ENCODE measurements around the gene MED20. TPM values are rescaled to one million over a fixed set of nuclear protein-coding genes. Genes with fewer than 3 reads are reported as not detected.

Gene MED20
- total and polyA plus RNA-seq, 2 of the 8 experiments (the other 6 are each of a cell fraction or from before 2014, with no cell fraction given), result 38.7 to 51.8 TPM

DNA sequence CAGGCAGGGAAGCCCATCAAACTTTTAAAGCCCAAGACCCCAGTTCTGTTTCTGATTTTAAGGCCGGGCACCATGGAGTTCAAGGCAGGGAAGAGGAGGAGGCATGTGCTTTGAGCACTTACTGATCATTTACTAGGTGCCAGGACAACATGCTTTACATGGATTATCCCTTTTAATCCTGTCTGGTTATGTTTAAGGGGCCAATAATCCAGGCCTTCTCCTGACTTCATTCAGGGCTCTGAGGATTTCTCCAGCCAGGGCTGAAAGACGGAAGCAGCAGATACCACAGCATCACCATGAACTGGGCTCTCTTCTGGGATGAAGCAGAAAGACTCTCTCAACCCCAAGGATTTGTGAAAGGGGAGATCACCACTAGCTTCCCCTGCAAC, 16.5 kb upstream of the MED20 start:
- Histone ChIP-seq H4K5ac (ENCODE audit: insufficient read length, low read depth, low read length) (no peak overlapping the region), H3K4ac (replicated peaks; ENCODE audit: insufficient read length, low read depth, low read length) (no peak overlapping the region), H3K4me2 (ENCODE audit: insufficient read depth in 1 of 2, low read depth in 2 of 2, low read length in 2 of 2) (no peak overlapping the region), H3K23me2 (ENCODE audit: low read depth, low read length) (peaks cover 17% of the 10 kb centered on the region), H2BK120ac (replicated peaks; ENCODE audit: low read depth, low read length) (no peak overlapping the region), H2AK5ac (ENCODE audit: low read depth, low read length) (no peak overlapping the region), H3K9me3 (ENCODE audit: insufficient read depth in 2 of 2, low read depth in 1 of 2, low read length in 1 of 2) (no peaks in the 10 kb centered on the region), H3K79me1 (ENCODE audit: low read depth, low read length) (peaks cover 2% of the 10 kb centered on the region), H3K4me1 (replicated peaks in 1 of 4; ENCODE audit: control insufficient read depth in 3 of 4, insufficient read depth in 4 of 4, low read length in 3 of 4) (peaks cover 6 to 31% (median 23%) of the 10 kb centered on the region in 4 experiments), H3K56ac (replicated peaks; ENCODE audit: insufficient read length, low read depth, low read length) (no peak overlapping the region), H2BK20ac (ENCODE audit: low read length) (no peak overlapping the region), H4K8ac (ENCODE audit: extremely low read depth, insufficient read depth, low read length) (no peak overlapping the region), H2BK5ac (ENCODE audit: low read depth, low read length) (no peak overlapping the region), H4K20me1 (replicated peaks in 1 of 2; ENCODE audit: control insufficient read depth in 1 of 2, insufficient read depth in 2 of 2, low read length in 2 of 2) (peaks cover 2 to 5% of the 10 kb centered on the region in 2 experiments), H3K23ac (ENCODE audit: insufficient read length) (no peak overlapping the region), H3K27me3 (replicated peaks in 1 of 4; ENCODE audit: control insufficient read depth in 3 of 4, extremely low read depth in 1 of 4, insufficient read depth in 3 of 4, low read length in 3 of 4) (no peaks in the 10 kb centered on the region), H2AFZ (ENCODE audit: low read length) (no peak overlapping the region), H3K18ac (ENCODE audit: extremely low read depth, low read length) (no peak overlapping the region), H3K36me3 (ENCODE audit: control insufficient read depth in 2 of 4, insufficient read depth in 4 of 4, low read length in 3 of 4) (peaks cover 13 to 31% (median 22%) of the 10 kb centered on the region in 4 experiments), H3K27ac (ENCODE audit: low read depth, low read length) (no peak overlapping the region), H3K14ac (ENCODE audit: insufficient read length) (no peak overlapping the region), H3K79me2 (ENCODE audit: control insufficient read depth in 1 of 2, insufficient read depth in 2 of 2, low read length in 2 of 2) (peaks cover 0 to 10% of the 10 kb centered on the region in 2 experiments; a peak in 1 of 4 replicates), H2BK12ac (ENCODE audit: low read depth, low read length) (no peak overlapping the region), H4K91ac (replicated peaks; ENCODE audit: insufficient read length, low read length) (no peak overlapping the region), H3K9ac (replicated peaks in 1 of 4; ENCODE audit: extremely low read depth in 1 of 4, low read depth in 3 of 4, low read length in 3 of 4) (no peak overlapping the region), H2BK15ac (ENCODE audit: low read length) (no peak overlapping the region), H3K4me3 (ENCODE audit: extremely low read depth in 1 of 4, insufficient read depth in 2 of 4, low read depth in 3 of 4, low read length in 4 of 4) (no peak overlapping the region)
- FAIRE-seq, result no peak
- ChIA-PET CTCF (ENCODE audit: partially characterized antibody) (interaction anchor here (0.9 to 13.7 kb wide), 11 partner anchors 12 to 240 kb away, joined by 3 to 219 read pairs (median 5); partner anchors contain the start of genes BYSL and MED20), POLR2A (ENCODE audit: partially characterized antibody) (interaction anchor here (1.0 to 16.6 kb wide), 4 partner anchors 11 to 108 kb away, joined by 3 to 235 read pairs (median 90); partner anchors contain the start of genes BYSL, MED20, TAF8 and USP49)
- 97% methylated on average over 2 of the region's 2 CpGs; no CpG with 5 or more reads in 1 of the 2 experiments for WGBS, 2 experiments (ENCODE audit: extremely low coverage in 1 of 2, insufficient coverage in 1 of 2, insufficient read length in 1 of 2, insufficient replicate concordance in 2 of 2, low coverage in 1 of 2, low lambda C conversion rate in 2 of 2, missing lambda C conversion rate in 1 of 2)
- DNase-seq (ENCODE audit: low read depth in 1 of 2, low spot score in 2 of 2), result no peak
- TF ChIP-seq CEBPB (IDR thresholded peaks at IDR 0.05; ENCODE audit: low read depth, low read length) (no peak), KDM4A (IDR thresholded peaks at IDR 0.05; ENCODE audit: low read depth, low read length, severe bottlenecking) (no peak), SAP30 (IDR thresholded peaks at IDR 0.05; ENCODE audit: insufficient read depth, insufficient replicate concordance, low read length) (no peak), RNF2 (IDR thresholded peaks at IDR 0.05; ENCODE audit: borderline replicate concordance, low read depth, low read length, missing control alignments, poor library complexity, severe bottlenecking) (no peak), EZH2 (IDR thresholded peaks at IDR 0.05; ENCODE audit: low read depth, low read length, severe bottlenecking) (no peak), MAX (IDR thresholded peaks at IDR 0.05) (no peak), CTBP2 (IDR thresholded peaks at IDR 0.05; ENCODE audit: borderline replicate concordance, insufficient read depth, insufficient read length, low read length) (no peak), NANOG (IDR thresholded peaks at IDR 0.05; ENCODE audit: insufficient read depth, low read depth, low read length, poor library complexity, severe bottlenecking) (no peak), RAD21 (IDR thresholded peaks at IDR 0.05 in 1 of 2, conservative IDR thresholded peaks at IDR 0.05 in 1 of 2; ENCODE audit: low read depth in 2 of 2, low read length in 2 of 2) (no peak)
- TF ChIP-seq, protein P1, sequence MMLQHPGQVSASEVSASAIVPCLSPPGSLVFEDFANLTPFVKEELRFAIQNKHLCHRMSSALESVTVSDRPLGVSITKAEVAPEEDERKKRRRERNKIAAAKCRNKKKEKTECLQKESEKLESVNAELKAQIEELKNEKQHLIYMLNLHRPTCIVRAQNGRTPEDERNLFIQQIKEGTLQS (IDR thresholded peaks at IDR 0.05; ENCODE audit: insufficient read depth, low read depth, low read length), result no peak
